ENCODE results near the gene PIGK. TPM values are rescaled to one million over a fixed set of nuclear protein-coding genes. Genes with fewer than 3 reads are reported as not detected.
"Not testable (repeated sequence)": the region's sequence is repeated elsewhere in the genome, so short reads cannot be mapped to it uniquely, and the experiment has no call there.

Gene PIGK
- total RNA-seq, 6 donors from 2014 or later = 10.2 to 30.6 (median 17.5) TPM

DNA sequence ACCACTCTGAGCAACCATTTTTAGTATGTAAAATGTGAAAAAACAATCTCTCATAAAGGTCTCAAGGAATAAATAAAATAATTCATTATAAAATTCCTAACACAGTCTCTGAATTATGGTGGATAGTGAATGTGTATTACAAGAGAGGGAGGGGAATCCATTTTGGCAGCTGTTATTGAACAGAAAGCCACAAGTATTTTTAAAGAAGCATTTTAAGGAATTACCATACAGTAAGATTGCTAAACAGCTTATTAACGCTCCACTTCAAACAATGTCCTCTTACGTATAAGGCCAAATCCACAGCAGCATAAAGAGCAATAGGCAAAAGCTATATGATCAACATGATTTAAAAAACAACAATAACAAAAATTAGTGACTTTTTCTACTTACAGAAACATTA lies 18.4 kb downstream of the PIGK start:
- no peaks in the 10 kb centered on the region for H3K36me3 ChIP-seq
- no peaks in the 10 kb centered on the region for H3K4me1 ChIP-seq
- no peak for DNase-seq
- no peak for ATAC-seq (ENCODE audit: low FRiP score in 2 of 2)
- peaks cover 0 to 6% (median 0%) of the 10 kb centered on the region in 4 donors for H3K9me3 ChIP-seq
- TF ChIP-seq EP300 (IDR thresholded peaks at IDR 0.05) (no peak), POLR2A (IDR thresholded peaks at IDR 0.05) (no peak), POLR2AphosphoS5 (IDR thresholded peaks at IDR 0.05) (no peak)
- TF ChIP-seq, protein P1, sequence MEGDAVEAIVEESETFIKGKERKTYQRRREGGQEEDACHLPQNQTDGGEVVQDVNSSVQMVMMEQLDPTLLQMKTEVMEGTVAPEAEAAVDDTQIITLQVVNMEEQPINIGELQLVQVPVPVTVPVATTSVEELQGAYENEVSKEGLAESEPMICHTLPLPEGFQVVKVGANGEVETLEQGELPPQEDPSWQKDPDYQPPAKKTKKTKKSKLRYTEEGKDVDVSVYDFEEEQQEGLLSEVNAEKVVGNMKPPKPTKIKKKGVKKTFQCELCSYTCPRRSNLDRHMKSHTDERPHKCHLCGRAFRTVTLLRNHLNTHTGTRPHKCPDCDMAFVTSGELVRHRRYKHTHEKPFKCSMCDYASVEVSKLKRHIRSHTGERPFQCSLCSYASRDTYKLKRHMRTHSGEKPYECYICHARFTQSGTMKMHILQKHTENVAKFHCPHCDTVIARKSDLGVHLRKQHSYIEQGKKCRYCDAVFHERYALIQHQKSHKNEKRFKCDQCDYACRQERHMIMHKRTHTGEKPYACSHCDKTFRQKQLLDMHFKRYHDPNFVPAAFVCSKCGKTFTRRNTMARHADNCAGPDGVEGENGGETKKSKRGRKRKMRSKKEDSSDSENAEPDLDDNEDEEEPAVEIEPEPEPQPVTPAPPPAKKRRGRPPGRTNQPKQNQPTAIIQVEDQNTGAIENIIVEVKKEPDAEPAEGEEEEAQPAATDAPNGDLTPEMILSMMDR (IDR thresholded peaks at IDR 0.05) = no peak
- H3K27me3 ChIP-seq = no peaks in the 10 kb centered on the region
- no peak overlapping the region for H3K27ac ChIP-seq
- 86% methylated on average over 2 of the region's 2 CpGs for WGBS, 2 donors
- H3K4me3 ChIP-seq = no peak overlapping the region

- Histone ChIP-seq H3K27me3 (no peaks in the 10 kb centered on the region), H3K4me1 (no peaks in the 10 kb centered on the region), H3K9me3 (peaks cover 0 to 6% (median 0%) of the 10 kb centered on the region in 4 donors), H3K27ac (no peak overlapping the region), H3K4me3 (no peak overlapping the region), H3K36me3 (no peaks in the 10 kb centered on the region)
- TF ChIP-seq POLR2A (IDR thresholded peaks at IDR 0.05) = no peak
- TF ChIP-seq POLR2AphosphoS5 (IDR thresholded peaks at IDR 0.05) = no peak
- TF ChIP-seq EP300 (IDR thresholded peaks at IDR 0.05) = no peak
- TF ChIP-seq, protein P1 (IDR thresholded peaks at IDR 0.05) = no peak
- no peak for DNase-seq
- ATAC-seq (ENCODE audit: low FRiP score in 2 of 2) = no peak
Measured at GRCh38 chr1:77200293-77200692, 18.9 kb downstream of the PIGK start.

- ATAC-seq (ENCODE audit: low FRiP score in 2 of 2) = no peak
- no peak overlapping the region for H3K27ac ChIP-seq
- H3K36me3 ChIP-seq = peaks cover 0 to 6% (median 0%) of the 10 kb centered on the region in 4 donors
- no peaks in the 10 kb centered on the region for H3K27me3 ChIP-seq
- no peak overlapping the region for H3K4me3 ChIP-seq
- DNase-seq = no peak
- H3K4me1 ChIP-seq = no peaks in the 10 kb centered on the region
- no peaks in the 10 kb centered on the region for H3K9me3 ChIP-seq
- TF ChIP-seq EP300 (IDR thresholded peaks at IDR 0.05) (no peak), POLR2A (IDR thresholded peaks at IDR 0.05) (no peak), POLR2AphosphoS5 (IDR thresholded peaks at IDR 0.05) (no peak)
- TF ChIP-seq, protein P1 (IDR thresholded peaks at IDR 0.05) = no peak
- 91 to 93% methylated on average over 3 of the region's 3 CpGs for WGBS, 2 donors
Measured at GRCh38 chr1:77197351-77197750, 21.9 kb downstream of the PIGK start.

DNA sequence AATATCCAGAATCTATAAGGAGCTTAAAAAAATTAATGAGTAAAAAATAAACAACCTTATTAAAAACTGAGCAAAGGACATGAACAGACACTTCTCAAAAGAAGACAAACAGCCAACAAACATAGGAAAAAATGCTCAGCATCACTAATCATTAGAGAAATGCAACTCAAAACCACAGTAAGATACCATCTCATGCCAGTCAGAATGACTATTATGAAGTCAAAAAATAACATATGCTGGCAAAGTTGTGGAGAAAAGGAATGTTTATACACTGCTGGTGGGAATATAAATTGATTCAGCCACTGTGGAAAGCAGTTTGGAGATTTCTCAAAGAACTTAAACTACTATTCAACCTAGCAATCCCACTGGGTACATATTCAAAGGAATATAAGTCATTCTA lies 25.3 kb downstream of the PIGK start:
- H3K36me3 ChIP-seq = peaks cover 0 to 6% (median 0%) of the 10 kb centered on the region in 4 donors
- no peak overlapping the region for H3K27ac ChIP-seq
- no peaks in the 10 kb centered on the region for H3K9me3 ChIP-seq
- no peak for ATAC-seq (ENCODE audit: low FRiP score in 2 of 2)
- no peak overlapping the region for H3K4me3 ChIP-seq
- H3K4me1 ChIP-seq = no peaks in the 10 kb centered on the region
- DNase-seq = no peak
- H3K27me3 ChIP-seq = no peaks in the 10 kb centered on the region
- no peak for TF ChIP-seq POLR2AphosphoS5 (IDR thresholded peaks at IDR 0.05)
- TF ChIP-seq, protein P1 (IDR thresholded peaks at IDR 0.05) = no peak
- TF ChIP-seq EP300 (IDR thresholded peaks at IDR 0.05) = no peak

GRCh38 chr1:77188770-77189169 lies 30.5 kb downstream of the PIGK start:
- WGBS, 2 donors = 97 to 98% methylated on average over 4 of the region's 4 CpGs
- H3K9me3 ChIP-seq = no peaks in the 10 kb centered on the region
- ATAC-seq (ENCODE audit: low FRiP score in 2 of 2) (no peak), DNase-seq (no peak)
- TF ChIP-seq EP300 (IDR thresholded peaks at IDR 0.05) = no peak
- TF ChIP-seq, protein P1 (IDR thresholded peaks at IDR 0.05) = no peak
- no peak for TF ChIP-seq POLR2A (IDR thresholded peaks at IDR 0.05)
- no peak for TF ChIP-seq POLR2AphosphoS5 (IDR thresholded peaks at IDR 0.05)
- H3K4me3 ChIP-seq = no peak overlapping the region
- no peak overlapping the region for H3K27ac ChIP-seq
- no peaks in the 10 kb centered on the region for H3K4me1 ChIP-seq
- H3K36me3 ChIP-seq = no peaks in the 10 kb centered on the region
- H3K27me3 ChIP-seq = no peaks in the 10 kb centered on the region

DNA sequence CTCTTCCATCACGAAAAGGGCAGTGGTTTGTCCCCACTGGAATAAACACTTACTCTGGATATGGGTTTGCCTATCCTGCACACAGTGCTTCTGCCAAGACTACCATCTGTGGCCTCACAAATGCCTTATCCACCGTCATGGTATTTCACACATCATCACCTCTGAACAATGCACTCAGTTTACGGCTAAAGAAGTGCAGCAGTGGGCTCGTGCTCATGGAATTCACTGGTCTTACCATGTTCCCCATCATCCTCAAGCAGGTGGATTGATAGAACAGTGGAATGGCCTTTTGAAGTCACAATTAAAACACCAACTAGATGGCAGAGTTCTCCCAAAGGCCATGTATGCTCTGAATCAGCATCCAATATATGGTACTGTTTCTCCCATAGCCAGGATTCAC lies 32.3 kb downstream of the PIGK start:
- H3K4me1 ChIP-seq; H3K4me3 ChIP-seq; H3K36me3 ChIP-seq; H3K27me3 ChIP-seq; DNase-seq; H3K27ac ChIP-seq; ATAC-seq (ENCODE audit: low FRiP score in 2 of 2); H3K9me3 ChIP-seq: not testable (repeated sequence)
- 89 to 95% methylated on average over 3 to 4 of the region's 4 CpGs for WGBS, 2 donors
